Uterus (tissue), 4 donors: ENCODE measurements around the gene CAMSAP2. TPM values are rescaled to one million over a fixed set of nuclear protein-coding genes. Genes with fewer than 3 reads are reported as not detected.

ENCODE experiments used
- DNase-seq, 2 donors: peaks; one replicate each; pipeline ENCODE4 v3.0.0-alpha.2; 2019 to 2020
- H3K27ac ChIP-seq, 2 donors: fragments of 200-600 bp; sonication (generic); 1 replicate in 1 of 2; 2 replicates in 1 of 2; pipeline ENCODE4 v1.5.1; 2016 to 2018
- H3K27me3 ChIP-seq, 2 donors: fragments of 200-600 bp; sonication (generic); one replicate each; pipeline ENCODE4 v1.5.1; 2018 to 2019; ENCODE audit warnings: control low read depth in 1 of 2
- H3K36me3 ChIP-seq, 2 donors: fragments of 200-600 bp; sonication (generic); one replicate each; pipeline ENCODE4 v1.5.1; 2019; ENCODE audit warnings: control low read depth in 1 of 2
- H3K4me1 ChIP-seq, 2 donors: fragments of 200-600 bp; sonication (generic); one replicate each; pipeline ENCODE4 v1.5.1; 2018 to 2019; ENCODE audit warnings: control low read depth in 1 of 2
- H3K4me3 ChIP-seq, 2 donors: fragments of 200-600 bp; sonication (generic); 1 replicate in 1 of 2; 2 replicates in 1 of 2; pipeline ENCODE4 v1.5.1; 2018 to 2019; ENCODE audit warnings: mild to moderate bottlenecking in 1 of 2
- H3K9me3 ChIP-seq, 2 donors: fragments of 200-600 bp; sonication (generic); one replicate each; pipeline ENCODE4 v1.5.1; 2019; ENCODE audit warnings: control low read depth in 1 of 2
- POLR2A ChIP-seq, 2 donors: fragments of 450-650 bp; IDR thresholded peaks; one replicate each; pipeline ENCODE4 v1.6.1; 2016; ENCODE audit warnings: antibody characterized with exemption in 2 of 2, mild to moderate bottlenecking in 1 of 2, moderate library complexity in 1 of 2
- intact Hi-C: fragments of 100-400 bp; cut with DNase I; formaldehyde crosslinking; loops from one replicate; pipeline ENCODE4 v1.15.1; 2023; ENCODE audit warnings: low total_unique reads
- total RNA-seq, 4 donors: library from RNA; depleted of rRNA in 3 of 4; stranded (reverse); fragments of >200 nt in 3 of 4; gene quantifications; one replicate each; pipeline versions ENCODE4 v1.1.0 to v1.2.4, GENCODE V29; 2014 to 2023
- TF ChIP-seq, protein P1 (sequence below), 4 experiments: fragments of 200-600 bp in 2 of 4; fragments of 450-650 bp in 2 of 4; sonication (generic) in 2 of 4; IDR thresholded peaks; one replicate each; pipeline ENCODE4 v1.5.1; 2016 to 2019; ENCODE audit warnings: antibody characterized with exemption in 4 of 4, mild to moderate bottlenecking in 2 of 4, moderate library complexity in 1 of 4
- donor health status: DM: yes; HTN: yes; CAD: no.

Gene CAMSAP2
- total RNA-seq, 4 donors from 2014 or later = 31.0 to 64.8 (median 47.7) TPM

- DNase-seq = no peak
- no peaks in the 10 kb centered on the region for H3K27me3 ChIP-seq
- no peaks in the 10 kb centered on the region for H3K4me1 ChIP-seq
- H3K27ac ChIP-seq = no peak overlapping the region
- H3K9me3 ChIP-seq = no peaks in the 10 kb centered on the region
- no peak for TF ChIP-seq POLR2A (IDR thresholded peaks at IDR 0.05)
- TF ChIP-seq, protein P1, sequence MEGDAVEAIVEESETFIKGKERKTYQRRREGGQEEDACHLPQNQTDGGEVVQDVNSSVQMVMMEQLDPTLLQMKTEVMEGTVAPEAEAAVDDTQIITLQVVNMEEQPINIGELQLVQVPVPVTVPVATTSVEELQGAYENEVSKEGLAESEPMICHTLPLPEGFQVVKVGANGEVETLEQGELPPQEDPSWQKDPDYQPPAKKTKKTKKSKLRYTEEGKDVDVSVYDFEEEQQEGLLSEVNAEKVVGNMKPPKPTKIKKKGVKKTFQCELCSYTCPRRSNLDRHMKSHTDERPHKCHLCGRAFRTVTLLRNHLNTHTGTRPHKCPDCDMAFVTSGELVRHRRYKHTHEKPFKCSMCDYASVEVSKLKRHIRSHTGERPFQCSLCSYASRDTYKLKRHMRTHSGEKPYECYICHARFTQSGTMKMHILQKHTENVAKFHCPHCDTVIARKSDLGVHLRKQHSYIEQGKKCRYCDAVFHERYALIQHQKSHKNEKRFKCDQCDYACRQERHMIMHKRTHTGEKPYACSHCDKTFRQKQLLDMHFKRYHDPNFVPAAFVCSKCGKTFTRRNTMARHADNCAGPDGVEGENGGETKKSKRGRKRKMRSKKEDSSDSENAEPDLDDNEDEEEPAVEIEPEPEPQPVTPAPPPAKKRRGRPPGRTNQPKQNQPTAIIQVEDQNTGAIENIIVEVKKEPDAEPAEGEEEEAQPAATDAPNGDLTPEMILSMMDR (IDR thresholded peaks at IDR 0.05) = no peak
- H3K4me3 ChIP-seq = no peak overlapping the region
- intact Hi-C loops = no loop called here
- H3K36me3 ChIP-seq = no peaks in the 10 kb centered on the region
Observed at GRCh38 chr1:200899954-200900867, 161.5 kb downstream of the CAMSAP2 start.

- Histone ChIP-seq H3K27me3 (no peaks in the 10 kb centered on the region), H3K27ac (no peak overlapping the region), H3K4me3 (no peak overlapping the region), H3K9me3 (no peaks in the 10 kb centered on the region), H3K36me3 (no peaks in the 10 kb centered on the region), H3K4me1 (no peaks in the 10 kb centered on the region)
- no peak for TF ChIP-seq POLR2A (IDR thresholded peaks at IDR 0.05)
- TF ChIP-seq, protein P1 (IDR thresholded peaks at IDR 0.05) = no peak
- intact Hi-C loops = no loop called here
- DNase-seq = no peak
Observed at GRCh38 chr1:200900877-200901276, 162.2 kb downstream of the CAMSAP2 start.

DNA sequence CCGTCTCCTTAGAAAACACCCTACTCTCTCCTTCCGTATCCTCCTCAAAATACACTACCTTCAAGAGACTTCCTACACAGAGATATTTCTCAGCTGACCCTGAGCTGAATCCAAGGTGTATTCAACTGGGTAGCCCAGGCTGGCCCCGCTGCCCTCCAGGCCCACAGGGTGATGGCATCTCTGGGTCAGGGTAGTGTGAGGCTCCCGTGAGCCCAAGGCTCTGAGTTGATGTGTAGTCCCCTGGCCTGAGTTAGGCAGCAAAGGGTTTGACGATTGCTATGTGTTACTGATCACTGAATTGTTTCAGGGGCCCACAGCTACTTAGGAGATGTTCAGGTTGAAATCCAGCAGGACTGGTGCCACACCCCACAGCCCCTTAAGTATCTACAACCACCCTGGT, 162.7 kb downstream of the CAMSAP2 start:
- intact Hi-C loops = no loop called here
- TF ChIP-seq, protein P1 (IDR thresholded peaks at IDR 0.05) = no peak
- TF ChIP-seq POLR2A (IDR thresholded peaks at IDR 0.05) = no peak
- H3K27ac ChIP-seq = no peak overlapping the region
- no peaks in the 10 kb centered on the region for H3K4me1 ChIP-seq
- no peak overlapping the region for H3K4me3 ChIP-seq
- H3K36me3 ChIP-seq = no peaks in the 10 kb centered on the region
- no peaks in the 10 kb centered on the region for H3K27me3 ChIP-seq
- H3K9me3 ChIP-seq = no peaks in the 10 kb centered on the region
- no peak for DNase-seq

DNA sequence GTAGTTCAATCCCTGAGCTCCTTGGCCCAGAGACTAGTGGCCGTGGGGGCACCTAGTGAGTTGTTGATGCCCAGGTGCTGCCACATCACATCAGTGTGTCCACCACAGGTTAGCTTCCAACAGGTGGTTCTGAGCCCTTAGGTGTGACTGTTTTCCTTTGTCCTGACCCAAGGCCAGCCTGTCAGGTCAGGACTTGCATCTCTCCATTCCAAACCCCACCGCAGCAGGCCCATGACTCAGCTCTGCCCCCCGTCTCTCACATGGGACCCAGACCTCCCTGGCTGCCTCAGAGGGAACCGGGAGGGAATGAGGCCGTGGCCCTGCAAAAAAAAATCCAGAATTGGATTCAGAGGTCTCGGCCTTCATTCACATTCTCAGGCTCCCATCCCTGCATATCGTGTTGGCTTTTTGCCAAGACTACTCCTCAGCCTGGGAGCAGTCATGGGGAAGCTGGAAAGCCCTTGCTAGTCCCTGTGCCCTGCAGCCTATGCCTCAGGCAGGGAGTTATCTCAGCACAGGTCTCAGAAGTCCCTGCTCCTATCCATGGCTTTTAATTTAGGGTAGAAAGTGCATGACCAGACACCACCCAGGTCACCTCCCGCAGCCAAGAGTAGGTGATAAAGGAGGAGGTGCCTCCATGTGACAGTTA, 163.2 kb downstream of the CAMSAP2 start:
- TF ChIP-seq POLR2A (IDR thresholded peaks at IDR 0.05) = no peak
- TF ChIP-seq, protein P1 (IDR thresholded peaks at IDR 0.05) = no peak
- Histone ChIP-seq H3K9me3 (no peaks in the 10 kb centered on the region), H3K27ac (no peak overlapping the region), H3K4me1 (no peaks in the 10 kb centered on the region), H3K4me3 (no peak overlapping the region), H3K27me3 (no peaks in the 10 kb centered on the region), H3K36me3 (no peaks in the 10 kb centered on the region)
- no peak for DNase-seq
- intact Hi-C loops = no loop called here

- H3K9me3 ChIP-seq = no peaks in the 10 kb centered on the region
- no peak for DNase-seq
- intact Hi-C loops = no loop called here
- no peaks in the 10 kb centered on the region for H3K4me1 ChIP-seq
- H3K36me3 ChIP-seq = no peaks in the 10 kb centered on the region
- H3K4me3 ChIP-seq = no peak overlapping the region
- no peak overlapping the region for H3K27ac ChIP-seq
- TF ChIP-seq, protein P1 (IDR thresholded peaks at IDR 0.05) = no peak
- TF ChIP-seq POLR2A (IDR thresholded peaks at IDR 0.05) = no peak
- H3K27me3 ChIP-seq = no peaks in the 10 kb centered on the region
Observed at GRCh38 chr1:200903793-200904192, 165.1 kb downstream of the CAMSAP2 start.
